Stimulated activated CD4-positive, alpha-beta T cell treated with anti-CD3 and anti-CD28 coated beads, Interleukin-15, amount 100 ng/mL, for 1 hour (primary cell): ENCODE data around the gene NXPH1.

ENCODE experiments used
- DNase-seq, 2 donors: peaks; one replicate each; pipeline ENCODE4 v3.0.0-alpha.2; 2020; ENCODE audit warnings: low read depth in 1 of 2, low spot score in 1 of 2

Gene NXPH1

DNA sequence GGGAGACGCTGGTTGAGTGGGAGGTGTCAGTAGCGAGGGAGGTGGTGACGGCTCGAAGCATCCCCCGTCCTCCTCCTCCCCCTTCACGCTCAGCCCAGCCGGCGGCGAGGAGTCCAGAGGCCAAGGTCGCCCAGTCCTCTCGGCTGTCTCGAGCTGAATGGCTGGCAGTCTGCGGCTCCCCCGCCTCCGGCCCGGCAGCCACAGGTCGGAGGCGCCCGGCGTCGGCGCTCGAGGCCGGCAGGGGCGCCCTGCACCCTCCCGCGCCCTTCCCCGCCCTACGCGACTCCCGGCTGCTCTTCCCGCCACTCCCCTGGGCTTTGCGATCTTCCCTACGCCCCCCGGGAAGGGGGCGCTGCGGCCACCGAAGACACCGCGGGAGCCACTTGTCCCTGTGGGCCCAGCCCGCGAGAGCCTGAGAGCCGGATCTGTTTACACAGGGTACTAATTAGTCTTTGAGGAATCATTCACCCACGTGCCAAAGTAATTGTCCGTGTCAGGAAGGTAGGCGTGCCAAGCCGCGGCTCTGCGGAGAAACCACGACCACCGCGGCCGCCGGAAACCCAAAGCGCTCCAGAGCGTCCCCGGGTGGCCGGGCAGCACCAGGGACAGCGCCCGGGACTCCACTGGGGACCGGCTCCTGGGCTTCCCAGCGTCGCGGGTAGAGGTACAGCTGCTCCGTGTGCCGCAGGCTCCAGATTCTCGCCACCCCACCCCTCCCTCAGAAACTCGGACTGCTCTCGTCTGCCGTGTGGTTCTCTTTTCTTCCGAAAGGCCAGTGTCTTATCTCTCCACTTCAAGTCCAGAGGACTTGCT, at the start of gene NXPH1:
NXPH1 (plus strand) TSS at position 133 of the 813 bp plus-strand sequence.
- DNase-seq, result no peak

DNA sequence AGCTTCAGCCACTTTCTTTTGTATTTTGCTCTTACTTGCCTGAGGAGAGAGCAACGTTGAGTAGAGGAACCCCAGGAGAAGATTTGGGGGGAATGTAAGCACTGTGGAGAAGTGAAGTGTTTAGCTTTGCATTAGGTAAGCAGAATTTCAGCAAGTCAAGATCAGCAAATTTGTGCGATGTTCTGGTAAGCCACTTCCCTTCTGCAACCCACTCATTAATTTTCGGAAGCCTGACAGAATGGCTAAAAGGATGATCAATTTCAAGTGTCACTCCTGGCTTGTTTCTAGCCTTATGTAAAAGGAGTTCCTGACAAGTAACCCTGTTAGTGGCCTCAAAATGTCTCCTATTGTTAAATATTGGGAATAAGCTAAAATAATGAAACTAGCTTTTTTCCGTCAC, 48.5 kb upstream of the NXPH1 start:
- DNase-seq, result no peak

DNA sequence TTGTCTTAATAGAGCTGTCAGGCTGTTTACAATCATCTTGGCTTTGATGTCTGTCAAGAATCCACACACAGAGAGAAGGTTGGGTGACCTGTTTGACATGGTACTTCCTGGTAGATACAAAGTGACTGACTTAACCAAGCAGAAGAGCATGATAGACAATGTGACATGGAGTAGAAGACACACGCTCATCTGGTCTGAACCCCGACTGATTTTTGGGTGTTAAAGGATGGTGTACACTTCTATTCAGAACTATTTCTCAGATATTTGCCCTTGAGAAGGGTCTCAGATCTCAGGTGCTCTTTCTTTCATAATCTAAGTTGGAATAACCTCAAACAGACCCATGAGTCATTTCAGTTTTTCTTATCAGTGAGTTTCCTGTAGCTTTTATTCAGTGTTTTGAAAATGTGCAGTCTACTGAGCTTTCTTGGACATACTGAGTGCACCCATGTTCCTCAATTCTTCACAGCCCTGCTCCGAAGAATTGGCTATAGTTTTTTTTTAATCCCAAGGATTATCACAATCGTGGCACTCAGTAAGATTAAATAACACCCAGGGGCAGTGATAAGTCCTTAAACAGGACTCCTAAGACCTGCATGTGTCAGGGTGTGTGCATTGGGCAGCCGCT, 46.4 kb upstream of the NXPH1 start:
- DNase-seq, result no peak

GRCh38 chr7:8387551-8388256, 45.7 kb upstream of the NXPH1 start:
- no peak for DNase-seq

DNA sequence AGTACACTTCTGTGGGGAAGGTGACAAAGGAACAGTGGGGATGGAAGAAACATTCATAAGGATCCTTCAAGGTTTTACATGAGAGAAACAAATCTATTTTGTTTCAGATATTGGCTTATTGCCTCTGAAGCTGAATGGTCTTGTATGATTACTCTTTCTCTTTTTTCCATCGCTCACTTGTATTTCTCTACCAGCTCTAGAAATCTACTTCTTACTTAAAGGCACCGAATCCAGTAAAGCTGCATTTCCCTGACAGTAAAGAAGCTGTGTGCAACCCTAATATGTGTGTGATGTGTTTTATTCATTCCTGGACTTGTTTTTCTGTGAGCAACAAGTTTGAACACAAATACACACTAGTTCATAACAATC, 45.2 kb upstream of the NXPH1 start:
- DNase-seq, result no peak

- no peak for DNase-seq
These were observed 43.7 kb upstream of the NXPH1 start for GRCh38 chr7:8389593-8390261.

GRCh38 chr7:8390262-8390626, 43.2 kb upstream of the NXPH1 start:
- DNase-seq, result no peak

DNA sequence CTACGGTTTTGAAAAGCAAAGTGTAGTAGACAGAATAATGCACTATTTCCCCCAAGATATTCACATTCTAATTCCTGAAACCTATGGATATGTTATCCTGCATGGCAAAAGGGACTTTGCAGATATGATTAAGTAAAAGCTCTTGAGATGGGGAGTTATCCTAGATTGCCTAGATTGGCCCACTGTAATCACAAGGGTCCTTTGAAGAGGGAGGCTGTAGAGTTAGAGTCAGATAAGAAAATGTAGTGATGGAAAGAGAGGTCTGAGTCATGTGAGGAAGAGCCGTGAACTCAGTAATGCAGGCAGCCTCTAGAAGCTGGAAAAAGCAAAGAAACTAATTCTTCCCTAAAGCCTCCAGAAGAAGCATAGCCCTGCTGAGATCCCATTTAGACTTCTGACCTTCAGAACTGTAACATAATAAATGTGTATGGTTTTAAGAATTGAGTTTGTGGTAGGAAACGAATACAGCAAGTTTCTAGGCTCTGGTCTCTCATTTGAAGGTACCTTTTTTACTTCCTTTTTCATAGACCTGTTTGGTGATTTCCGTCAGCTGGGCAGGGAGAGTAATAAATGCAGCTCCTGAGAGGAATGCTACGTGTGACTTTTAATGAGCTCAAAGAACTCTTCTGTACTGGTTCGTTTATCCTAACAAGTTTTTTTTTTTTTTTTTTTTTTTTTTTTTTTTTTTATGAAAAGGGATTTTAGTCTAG, 41.9 kb upstream of the NXPH1 start:
- no peak for DNase-seq

GRCh38 chr7:8396294-8396693, 37.1 kb upstream of the NXPH1 start:
- no peak for DNase-seq

GRCh38 chr7:8408871-8409270, 24.5 kb upstream of the NXPH1 start:
- no peak for DNase-seq

GRCh38 chr7:8411103-8411502, 22.3 kb upstream of the NXPH1 start:
- DNase-seq, result no peak

DNA sequence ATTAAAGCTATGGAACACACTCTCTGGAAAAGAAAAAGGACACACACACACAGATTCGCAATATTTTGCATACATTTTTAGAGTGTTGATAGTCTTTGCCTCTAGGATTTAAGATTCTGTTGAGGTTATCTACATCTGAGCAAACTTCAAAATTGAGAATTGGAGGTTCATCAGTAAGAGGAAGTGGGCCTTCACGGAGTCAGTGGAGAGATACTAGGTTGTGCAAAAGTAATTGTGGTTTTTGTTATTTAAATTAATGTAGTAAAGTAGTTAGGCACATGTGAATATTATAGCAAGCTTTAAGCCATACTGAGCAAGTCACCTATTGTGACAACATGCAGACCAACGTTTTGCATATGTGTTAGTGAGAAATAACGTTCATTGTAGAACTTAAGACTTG, 19.8 kb upstream of the NXPH1 start:
- DNase-seq, result no peak

- no peak for DNase-seq
These were observed 14.7 kb upstream of the NXPH1 start for GRCh38 chr7:8418629-8419245.

DNA sequence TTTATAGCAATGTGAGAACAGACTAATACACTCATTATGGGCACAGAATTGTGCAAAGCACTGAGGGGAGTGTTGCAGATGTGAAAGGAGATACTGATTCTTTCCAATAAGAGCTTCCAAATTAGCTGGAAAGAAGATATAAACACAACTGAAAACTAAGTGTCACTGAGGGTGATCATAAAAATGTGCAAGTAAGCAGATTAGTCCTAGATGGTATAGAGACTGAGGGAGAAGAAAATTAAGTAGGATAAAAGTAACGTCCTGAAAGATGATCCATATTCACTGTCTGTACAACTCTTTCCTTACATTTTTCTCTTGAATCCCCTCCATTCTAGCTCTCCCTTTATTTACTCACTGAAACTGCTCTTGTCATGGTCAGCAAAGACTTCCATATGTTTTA, 11.2 kb upstream of the NXPH1 start:
- no peak for DNase-seq

GRCh38 chr7:8423057-8423456, 10.4 kb upstream of the NXPH1 start:
- no peak for DNase-seq

GRCh38 chr7:8425223-8425622, 8.2 kb upstream of the NXPH1 start:
- DNase-seq, result no peak

DNA sequence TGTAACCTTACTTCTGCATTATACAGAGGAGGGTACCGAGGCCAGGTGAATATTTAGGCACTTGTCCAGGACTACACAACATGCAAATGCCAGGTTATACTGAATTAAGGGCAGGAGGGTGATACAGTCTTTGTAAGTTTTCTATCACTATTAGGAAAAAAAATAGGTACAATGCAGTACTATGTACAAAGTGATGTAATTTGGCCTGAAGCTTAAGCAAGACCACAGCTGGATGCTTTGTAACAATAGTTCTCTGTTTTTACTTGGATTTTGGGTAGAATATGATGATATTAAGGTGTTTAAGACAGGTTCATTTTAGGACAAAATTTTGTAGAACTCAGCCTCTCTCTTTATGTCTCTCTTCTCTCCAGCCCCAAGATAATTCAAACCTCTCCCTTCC, 2.8 kb upstream of the NXPH1 start:
- no peak for DNase-seq

GRCh38 chr7:8434290-8435002, 1.0 kb downstream of the NXPH1 start:
- DNase-seq, result no peak

- no peak for DNase-seq
These were observed 1.7 kb downstream of the NXPH1 start for GRCh38 chr7:8435095-8435494.
